HG03060 (cell line): ENCODE measurements around the gene ADRB1.

Source experiments
- ATAC-seq: cut with Tn5 transposase; IDR thresholded peaks from one replicate; pipeline ENCODE4 v1.9.1; 2021; ENCODE audit warnings: low read depth, moderate number of reproducible peaks; ENCODE audit not compliant: unreplicated experiment

The ADRB1 gene

GRCh38 chr10:114051714-114052113 lies 8.0 kb downstream of the ADRB1 start:
- no peak for ATAC-seq

- no peak for ATAC-seq
Observed at GRCh38 chr10:114052255-114052654, 8.6 kb downstream of the ADRB1 start.

GRCh38 chr10:114053946-114054345 lies 10.3 kb downstream of the ADRB1 start:
- no peak for ATAC-seq

GRCh38 chr10:114057855-114058254 lies 14.2 kb downstream of the ADRB1 start:
- no peak for ATAC-seq

GRCh38 chr10:114058297-114058696 lies 14.6 kb downstream of the ADRB1 start:
- ATAC-seq = no peak

GRCh38 chr10:114059561-114059960 lies 15.9 kb downstream of the ADRB1 start:
- ATAC-seq = no peak

GRCh38 chr10:114060456-114060855 lies 16.8 kb downstream of the ADRB1 start:
- ATAC-seq = no peak

- no peak for ATAC-seq
Observed at GRCh38 chr10:114061148-114061547, 17.5 kb downstream of the ADRB1 start.

- ATAC-seq = no peak
Observed at GRCh38 chr10:114061789-114062188, 18.1 kb downstream of the ADRB1 start.

GRCh38 chr10:114064151-114065048 lies 20.7 kb downstream of the ADRB1 start:
- no peak for ATAC-seq

- no peak for ATAC-seq
Observed at GRCh38 chr10:114065049-114065435, 21.4 kb downstream of the ADRB1 start.

GRCh38 chr10:114068054-114068707 lies 24.5 kb downstream of the ADRB1 start:
- no peak for ATAC-seq

GRCh38 chr10:114070710-114071109 lies 27.0 kb downstream of the ADRB1 start:
- no peak for ATAC-seq

GRCh38 chr10:114071178-114071577 lies 27.5 kb downstream of the ADRB1 start:
- ATAC-seq = no peak

GRCh38 chr10:114073395-114074186 lies 29.9 kb downstream of the ADRB1 start:
- ATAC-seq = no peak

GRCh38 chr10:114075093-114075492 lies 31.4 kb downstream of the ADRB1 start:
- no peak for ATAC-seq

GRCh38 chr10:114077347-114077746 lies 33.7 kb downstream of the ADRB1 start:
- ATAC-seq = no peak

- no peak for ATAC-seq
Observed at GRCh38 chr10:114077815-114078219, 34.2 kb downstream of the ADRB1 start.

GRCh38 chr10:114078346-114078745 lies 34.7 kb downstream of the ADRB1 start:
- ATAC-seq = no peak

- ATAC-seq = no peak
Observed at GRCh38 chr10:114079421-114079820, 35.8 kb downstream of the ADRB1 start.
